Naive thymus-derived CD4-positive, alpha-beta T cell (primary cell): Measurements from ENCODE around the gene KCNA2. TPM values are rescaled to one million over a fixed set of nuclear protein-coding genes. Genes with fewer than 3 reads are reported as not detected.

Source experiments
- ATAC-seq: fragments of 150-1000 bp; cut with Tn5 transposase; 2 replicates; pipeline ENCODE4 v1.10.0; 2021; ENCODE audit warnings: mild to moderate bottlenecking, moderate library complexity
- CTCF ChIA-PET: fragments of 350-600 bp; sonication (Branson Sonifier 250); formaldehyde crosslinking; loops from one replicate; lab custom pipeline; 2021; ENCODE audit warnings: antibody characterized with exemption; lab: Charles Lee
- POLR2A ChIA-PET: fragments of 350-600 bp; sonication (Branson Sonifier 250); formaldehyde crosslinking; loops from one replicate; lab custom pipeline; 2021; ENCODE audit warnings: antibody characterized with exemption, inconsistent platforms; lab: Charles Lee
- DNase-seq, 9 donors: peaks; one replicate each; pipeline versions ENCODE4 v3.0.0 to v3.0.0-alpha.2; 2020 to 2022; ENCODE audit warnings: mixed read lengths in 1 of 9
- H3K27ac ChIP-seq: one replicate; pipeline ENCODE4 v1.7.0; 2013; ENCODE audit warnings: mild to moderate bottlenecking, low read depth, low read length, moderate library complexity
- H3K27me3 ChIP-seq, 2 donors: one replicate each; pipeline ENCODE4 v1.7.0; 2013; ENCODE audit warnings: low read length in 2 of 2, mild to moderate bottlenecking in 2 of 2, moderate library complexity in 2 of 2; ENCODE audit not compliant: control insufficient read depth in 2 of 2, insufficient read depth in 2 of 2
- H3K36me3 ChIP-seq, 3 experiments: 1 replicate in 2 of 3; 2 replicates in 1 of 3; pipeline ENCODE4 v1.7.0; 2013; ENCODE audit warnings: low read length in 3 of 3, mild to moderate bottlenecking in 3 of 3, moderate library complexity in 1 of 3; ENCODE audit not compliant: insufficient read depth in 3 of 3, control insufficient read depth in 2 of 3
- H3K4me1 ChIP-seq, 2 donors: one replicate each; pipeline ENCODE4 v1.7.0; 2013; ENCODE audit warnings: low read length in 2 of 2, mild to moderate bottlenecking in 2 of 2, moderate library complexity in 1 of 2; ENCODE audit not compliant: control insufficient read depth in 2 of 2, insufficient read depth in 2 of 2
- H3K4me3 ChIP-seq: 2 replicates; pipeline ENCODE4 v1.7.0; 2013; ENCODE audit warnings: mild to moderate bottlenecking, low read length
- H3K9me3 ChIP-seq, 3 experiments: 1 replicate in 2 of 3; 2 replicates in 1 of 3; pipeline ENCODE4 v1.7.0; 2013; ENCODE audit warnings: low read length in 3 of 3; ENCODE audit not compliant: control insufficient read depth in 2 of 3
- H3K27ac Mint-ChIP-seq, 9 donors: one replicate each; pipeline ENCODE4 v1.8.0; 2020 to 2022; ENCODE audit warnings: mixed read lengths in 9 of 9, mild to moderate bottlenecking in 8 of 9, moderate library complexity in 5 of 9, inconsistent platforms in 2 of 9
- H3K27me3 Mint-ChIP-seq, 5 donors: one replicate each; pipeline ENCODE4 v1.8.0; 2021 to 2022; ENCODE audit warnings: mixed read lengths in 5 of 5, mild to moderate bottlenecking in 1 of 5
- H3K36me3 Mint-ChIP-seq, 5 donors: one replicate each; pipeline ENCODE4 v1.8.0; 2020 to 2022; ENCODE audit warnings: mixed read lengths in 5 of 5, mild to moderate bottlenecking in 3 of 5, inconsistent platforms in 1 of 5
- H3K4me1 Mint-ChIP-seq, 7 donors: one replicate each; pipeline ENCODE4 v1.8.0; 2020 to 2022; ENCODE audit warnings: mixed read lengths in 7 of 7, mild to moderate bottlenecking in 3 of 7, inconsistent platforms in 1 of 7
- H3K4me3 Mint-ChIP-seq, 10 donors: one replicate each; pipeline ENCODE4 v1.8.0; 2020 to 2022; ENCODE audit warnings: mild to moderate bottlenecking in 10 of 10, mixed read lengths in 10 of 10, moderate library complexity in 6 of 10, inconsistent platforms in 2 of 10
- H3K9me3 Mint-ChIP-seq, 11 donors: one replicate each; pipeline ENCODE4 v1.8.0; 2020 to 2022; ENCODE audit warnings: mixed read lengths in 11 of 11, mild to moderate bottlenecking in 4 of 11, inconsistent platforms in 1 of 11, moderate library complexity in 1 of 11
- intact Hi-C, 2 donors: fragments of 100-400 bp; cut with micrococcal nuclease; formaldehyde crosslinking; loops; one replicate each; pipeline ENCODE4 v1.15.1; 2023
- polyA plus RNA-seq, 2 donors: library from polyadenylated mRNA; unstranded; fragments of 300-500 nt; fragmentation: Illumina TruSeq; gene quantifications; one replicate each; pipeline ENCODE4 v1.2.3, GENCODE V29; 2021
- total RNA-seq, 6 experiments: library from RNA in 5 of 6; stranded (reverse) in 5 of 6; gene quantifications; 1 replicate in 5 of 6; 2 replicates in 1 of 6; pipeline ENCODE4 v1.2.3 and lab custom pipeline; 2021 to 2026

KCNA2 gene
- total and polyA plus RNA-seq, 7 experiments from 2014 or later = 0.62 to 4.6 (median 1.2) TPM; not detected in 2

GRCh38 chr1:110547017-110547416, 59.1 kb downstream of the KCNA2 start:
- H3K36me3 Mint-ChIP-seq = no peaks in the 10 kb centered on the region
- ChIA-PET POLR2A (no interaction called here), CTCF (interaction anchor here (0.5 kb wide), 1 partner anchor 219 kb away, joined by 3 read pairs; no protein-coding TSS in a partner anchor)
- no peaks in the 10 kb centered on the region for H3K4me1 Mint-ChIP-seq
- Histone ChIP-seq H3K9me3 (no peaks in the 10 kb centered on the region), H3K27me3 (no peaks in the 10 kb centered on the region), H3K4me1 (no peaks in the 10 kb centered on the region), H3K4me3 (no peak overlapping the region), H3K27ac (no peak overlapping the region), H3K36me3 (no peaks in the 10 kb centered on the region)
- ATAC-seq = no peak
- peaks cover 16 to 41% (median 25%) of the 10 kb centered on the region in 5 donors for H3K27me3 Mint-ChIP-seq
- no peak overlapping the region for H3K27ac Mint-ChIP-seq
- no peak for DNase-seq
- intact Hi-C loops = no loop called here
- peaks cover 0 to 3% (median 0%) of the 10 kb centered on the region in 11 donors for H3K9me3 Mint-ChIP-seq
- H3K4me3 Mint-ChIP-seq = no peak overlapping the region

DNA sequence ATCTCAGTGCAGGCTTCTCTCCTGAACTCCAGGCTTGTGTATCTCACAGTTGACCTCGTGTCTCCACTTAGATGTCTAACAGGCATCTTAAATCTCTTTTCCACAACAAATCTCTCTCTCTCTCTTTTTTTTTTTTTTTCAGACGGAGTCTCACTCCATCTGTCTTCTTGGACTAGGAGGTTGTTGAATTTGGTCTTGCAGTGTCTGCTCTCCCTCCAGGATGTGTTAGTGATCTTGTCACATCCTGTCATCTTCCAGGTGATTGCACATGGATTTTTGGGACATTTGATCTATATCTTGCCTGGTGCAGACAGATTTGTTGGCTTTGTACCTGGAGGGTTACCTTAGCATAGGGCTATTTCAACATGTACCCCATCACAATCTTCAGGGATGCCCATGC, 60.7 kb downstream of the KCNA2 start:
- ATAC-seq = no peak
- H3K9me3 ChIP-seq = no peaks in the 10 kb centered on the region
- H3K4me3 Mint-ChIP-seq = no peak overlapping the region
- intact Hi-C loops = no loop called here
- no peak overlapping the region for H3K4me3 ChIP-seq
- H3K9me3 Mint-ChIP-seq = peaks cover 0 to 3% (median 0%) of the 10 kb centered on the region in 11 donors
- POLR2A ChIA-PET = no interaction called here
- no peaks in the 10 kb centered on the region for H3K4me1 ChIP-seq
- H3K27ac Mint-ChIP-seq = no peak overlapping the region
- no peaks in the 10 kb centered on the region for H3K36me3 Mint-ChIP-seq
- H3K4me1 Mint-ChIP-seq = no peaks in the 10 kb centered on the region
- H3K27ac ChIP-seq = no peak overlapping the region
- H3K27me3 Mint-ChIP-seq = peaks cover 12 to 29% (median 16%) of the 10 kb centered on the region in 5 donors
- CTCF ChIA-PET = no interaction called here
- no peak for DNase-seq
- no peaks in the 10 kb centered on the region for H3K36me3 ChIP-seq
- H3K27me3 ChIP-seq = no peaks in the 10 kb centered on the region

DNA sequence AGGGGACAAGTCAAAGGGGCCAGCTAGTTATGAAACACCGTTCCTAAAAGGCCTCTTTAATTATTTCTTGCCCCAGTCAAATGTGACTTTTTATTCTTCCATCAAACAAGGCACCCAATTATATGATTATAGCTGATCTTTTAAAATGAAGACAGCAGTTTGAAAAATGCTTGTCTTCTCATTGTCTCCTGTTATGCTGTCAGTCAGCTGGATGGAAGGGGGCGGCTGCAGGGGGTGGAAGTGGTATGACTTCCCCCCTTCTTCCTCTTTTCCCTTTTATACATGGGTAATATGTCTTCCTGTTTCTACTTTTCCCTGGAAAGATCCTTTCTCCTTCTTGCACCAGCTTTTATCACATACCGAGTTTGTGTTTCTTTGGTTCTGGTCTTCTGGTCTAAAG, 61.4 kb downstream of the KCNA2 start:
- no peaks in the 10 kb centered on the region for H3K27me3 ChIP-seq
- H3K27ac Mint-ChIP-seq = no peak overlapping the region
- intact Hi-C loops = no loop called here
- POLR2A ChIA-PET = interaction anchor here (0.7 kb wide), 1 partner anchor 19 kb away, joined by 3 read pairs; no protein-coding TSS in a partner anchor
- peaks cover 10 to 28% (median 16%) of the 10 kb centered on the region in 5 donors for H3K27me3 Mint-ChIP-seq
- no peak overlapping the region for H3K4me3 Mint-ChIP-seq
- peaks cover 0 to 3% (median 0%) of the 10 kb centered on the region in 11 donors for H3K9me3 Mint-ChIP-seq
- no peaks in the 10 kb centered on the region for H3K4me1 Mint-ChIP-seq
- H3K4me3 ChIP-seq = no peak overlapping the region
- H3K36me3 Mint-ChIP-seq = no peaks in the 10 kb centered on the region
- no peaks in the 10 kb centered on the region for H3K4me1 ChIP-seq
- DNase-seq = no peak
- ATAC-seq = no peak
- CTCF ChIA-PET = no interaction called here
- no peaks in the 10 kb centered on the region for H3K9me3 ChIP-seq
- no peak overlapping the region for H3K27ac ChIP-seq
- no peaks in the 10 kb centered on the region for H3K36me3 ChIP-seq

Other genes with a start within 250 kb of the KCNA2 start
- gene SLC16A4, start 215.3 kb downstream of the KCNA2 start, total RNA-seq = under 1 TPM; 0.19 to 0.76 (median 0.32) TPM
- gene SLC16A4, start 215.3 kb downstream of the KCNA2 start, polyA plus RNA-seq = under 1 TPM; 0.24 to 0.93 TPM
- 100 to 1,000 TPM in 1 of 5 experiments, 10 to 100 TPM in 4; 63.3 to 146 (median 69.4) TPM for gene LAMTOR5, start 198.7 kb downstream of the KCNA2 start, total RNA-seq
- gene LAMTOR5, start 198.7 kb downstream of the KCNA2 start, polyA plus RNA-seq = 100 to 1,000 TPM; 226 to 238 TPM
- not detected for gene PROK1, start 155.2 kb downstream of the KCNA2 start, total RNA-seq
- gene PROK1, start 155.2 kb downstream of the KCNA2 start, polyA plus RNA-seq = not detected
- not detected for gene KCNA10, start 87.2 kb downstream of the KCNA2 start, total RNA-seq
- not detected for gene KCNA10, start 87.2 kb downstream of the KCNA2 start, polyA plus RNA-seq
- gene KCNA3, start 68.6 kb upstream of the KCNA2 start, total RNA-seq = 100 to 1,000 TPM in 3 of 5 experiments, 10 to 100 TPM in 2; 74.1 to 115 (median 108) TPM
- gene KCNA3, start 68.6 kb upstream of the KCNA2 start, polyA plus RNA-seq = 100 to 1,000 TPM; 105 to 114 TPM